AG08396 (cell line): ENCODE results near the gene TMEM232.
A peak's percentile ranks its signal among the peaks of the same experiment; 100 is the strongest.
"Not testable (repeated sequence)": the region's sequence is repeated elsewhere in the genome, so short reads cannot be mapped to it uniquely, and the experiment has no call there.

Source experiments
- DNase-seq: peaks from one replicate; pipeline ENCODE4 v3.0.0; 2012; ENCODE audit warnings: low spot score, mixed read lengths

The TMEM232 gene

GRCh38 chr5:110726249-110727024 is at the start of gene TMEM232:
Gene TMEM232 (minus strand): TSS chr5:110726671. CDS start chr5:110667352, 59,319 bp downstream.
- peak; percentile 51 for DNase-seq

- no peak for DNase-seq
These were observed 43.8 kb upstream of the TMEM232 start for GRCh38 chr5:110770286-110770685.

DNA sequence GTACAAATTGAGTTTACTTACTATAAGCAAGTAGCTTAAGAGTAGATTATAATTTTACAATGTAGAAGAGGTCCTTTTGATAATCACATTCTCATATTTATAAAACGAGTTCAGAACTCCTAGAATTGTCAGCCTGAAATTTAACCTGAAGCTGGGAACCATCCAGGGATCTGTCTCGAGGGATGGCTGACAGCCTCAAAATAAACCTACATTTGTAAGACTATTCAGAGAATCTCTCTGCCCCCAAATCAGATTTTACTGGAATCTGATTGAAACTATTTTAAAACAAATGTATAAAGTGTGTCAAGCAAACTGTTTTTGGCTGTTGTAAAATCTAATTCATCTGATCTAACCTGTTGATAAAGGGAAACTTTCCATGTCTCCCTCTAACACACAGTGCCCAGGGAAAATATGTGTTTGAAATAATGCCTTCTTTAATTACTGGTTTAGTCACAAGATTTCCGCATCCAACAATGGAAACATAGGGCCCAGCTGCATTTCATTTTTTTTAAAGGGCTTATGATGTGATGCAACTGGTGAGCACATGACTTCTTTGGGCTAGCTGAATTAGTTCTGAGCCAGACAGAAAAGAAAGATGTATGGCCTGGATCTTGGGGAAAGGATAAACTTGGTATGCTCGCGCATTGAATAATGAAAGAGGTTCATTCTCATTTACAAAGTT is 42.7 kb upstream of the TMEM232 start:
- DNase-seq = peak; percentile 18

DNA sequence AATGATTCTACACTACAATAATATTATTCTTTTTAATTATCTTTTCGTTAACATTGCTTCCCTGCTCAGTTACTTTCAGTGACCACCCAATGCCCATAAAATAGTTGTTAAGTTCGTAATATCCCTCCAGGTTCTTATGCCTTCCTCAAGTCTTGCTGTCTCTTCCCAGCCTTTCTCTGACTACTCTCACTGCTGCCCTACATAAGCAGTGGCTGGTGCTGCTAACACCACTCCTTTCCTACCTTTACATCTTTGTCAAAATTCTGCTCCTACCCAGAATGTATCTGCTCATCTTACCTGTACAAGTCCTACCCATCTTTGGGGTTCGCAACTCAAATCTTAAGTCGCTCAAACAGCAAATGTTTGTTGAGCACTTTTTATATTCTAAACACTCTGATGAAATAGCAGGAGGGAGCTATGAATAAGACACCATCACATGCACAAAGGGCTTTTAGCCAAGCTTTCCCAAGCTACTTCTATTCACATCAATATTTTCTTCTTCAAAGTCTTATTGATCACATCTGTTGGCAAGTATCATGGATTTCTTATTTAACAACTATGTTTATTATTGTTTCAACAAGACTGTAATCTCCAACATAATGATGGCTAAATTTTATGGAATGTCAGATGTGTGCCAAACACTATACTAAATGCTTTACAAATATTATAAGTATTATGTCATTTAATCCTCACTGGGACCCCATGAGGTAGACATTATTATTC is 41.8 kb upstream of the TMEM232 start:
- DNase-seq = no peak

DNA sequence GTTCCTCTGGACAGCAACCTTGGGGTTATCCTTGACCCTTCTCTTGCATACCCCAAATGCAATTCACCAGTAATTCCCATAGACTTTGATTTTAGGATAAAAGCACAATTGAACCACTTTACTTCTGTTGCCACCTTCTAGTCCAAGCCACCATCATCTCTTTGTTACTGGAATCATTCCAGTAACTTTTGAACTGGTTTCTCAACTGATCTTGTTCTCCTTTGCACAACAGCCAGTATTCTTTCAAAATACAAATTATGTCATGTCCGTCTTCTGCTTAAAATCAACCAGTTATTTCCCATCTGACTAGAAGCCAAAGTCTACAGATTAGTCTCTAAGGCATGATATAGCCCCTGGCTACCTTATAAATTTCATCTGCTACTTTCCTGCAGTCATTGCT is 33.7 kb upstream of the TMEM232 start:
- DNase-seq = no peak

- no peak for DNase-seq
These were observed 30.8 kb upstream of the TMEM232 start for GRCh38 chr5:110757118-110757729.

- no peak for DNase-seq
These were observed 27.7 kb upstream of the TMEM232 start for GRCh38 chr5:110754181-110754580.

DNA sequence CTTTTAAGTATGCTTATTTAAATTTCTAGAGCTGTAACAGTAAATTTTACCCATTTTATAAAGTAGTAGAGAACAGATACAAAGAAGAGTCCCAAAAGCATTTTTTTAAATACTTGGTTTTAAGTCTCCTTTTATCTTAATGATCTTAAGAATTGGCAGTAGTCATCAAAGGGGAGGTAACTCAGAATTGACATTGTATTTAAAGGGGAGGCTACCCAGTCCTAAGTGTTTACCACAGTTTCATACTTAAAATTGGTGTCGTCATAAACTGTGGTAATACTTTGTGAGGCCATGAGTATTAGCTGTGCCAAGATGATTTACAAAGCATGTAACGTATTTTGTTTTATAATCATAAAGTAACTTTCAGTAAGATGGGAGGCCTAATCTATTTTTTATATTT is 27.1 kb upstream of the TMEM232 start:
- no peak for DNase-seq

DNA sequence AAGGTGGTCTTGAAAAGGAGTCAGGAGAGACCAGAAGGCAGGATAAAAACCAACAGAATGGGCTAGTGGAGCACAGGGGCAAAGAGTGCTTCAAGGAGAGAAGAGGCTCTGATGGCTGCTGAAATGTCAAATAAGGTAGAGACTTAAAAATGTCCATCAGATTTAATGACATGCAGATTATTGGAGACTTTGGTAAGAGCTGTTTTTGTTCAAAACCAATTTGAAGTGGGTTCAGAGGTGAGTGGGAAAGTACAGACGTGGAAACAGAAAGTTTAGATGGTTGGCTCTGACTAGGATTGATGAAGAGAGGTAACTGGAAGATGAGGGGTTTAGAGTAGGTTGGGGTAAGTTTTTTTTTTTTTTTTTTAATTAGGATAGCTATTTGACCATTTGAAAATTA is 26.5 kb upstream of the TMEM232 start:
- no peak for DNase-seq

DNA sequence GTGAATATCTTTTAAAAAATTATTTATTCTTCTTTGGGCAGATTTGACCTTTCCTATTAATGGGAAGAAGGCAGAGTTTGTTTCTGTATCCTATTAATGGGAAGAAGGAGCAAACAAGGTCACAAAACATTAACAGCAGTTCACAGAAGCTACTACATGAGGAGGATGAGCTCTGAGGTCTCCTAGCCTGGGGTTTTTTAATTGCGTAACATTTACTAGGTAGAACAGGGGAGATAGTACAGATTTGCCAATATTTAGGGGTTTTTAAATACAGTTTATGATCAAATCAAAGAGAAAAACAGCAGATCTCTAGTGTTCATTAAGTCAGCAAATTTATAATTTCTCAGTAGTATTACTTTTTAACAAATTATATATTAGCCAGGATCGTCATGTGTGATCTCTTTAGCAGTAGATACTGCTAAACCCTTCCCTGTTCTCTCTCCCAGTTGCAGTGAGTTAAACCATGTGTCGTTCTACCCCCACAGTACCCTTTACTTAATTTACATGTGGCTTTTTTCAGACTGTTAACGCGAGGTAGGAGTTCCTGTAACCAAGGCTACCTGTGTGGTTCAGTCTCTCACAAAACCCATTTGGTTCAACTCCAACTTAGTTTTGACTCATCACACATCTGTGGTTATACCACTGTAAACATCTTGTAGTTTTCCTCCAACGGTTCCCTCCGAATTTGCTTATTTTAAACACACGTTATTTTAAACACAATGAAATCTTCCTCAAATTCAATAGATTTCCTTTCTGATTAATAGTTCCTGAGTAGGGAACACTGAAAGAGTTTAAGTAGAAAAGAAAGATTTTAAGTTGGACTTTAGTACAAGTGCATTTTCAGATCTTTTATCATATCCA is 25.7 kb upstream of the TMEM232 start:
- DNase-seq = no peak

DNA sequence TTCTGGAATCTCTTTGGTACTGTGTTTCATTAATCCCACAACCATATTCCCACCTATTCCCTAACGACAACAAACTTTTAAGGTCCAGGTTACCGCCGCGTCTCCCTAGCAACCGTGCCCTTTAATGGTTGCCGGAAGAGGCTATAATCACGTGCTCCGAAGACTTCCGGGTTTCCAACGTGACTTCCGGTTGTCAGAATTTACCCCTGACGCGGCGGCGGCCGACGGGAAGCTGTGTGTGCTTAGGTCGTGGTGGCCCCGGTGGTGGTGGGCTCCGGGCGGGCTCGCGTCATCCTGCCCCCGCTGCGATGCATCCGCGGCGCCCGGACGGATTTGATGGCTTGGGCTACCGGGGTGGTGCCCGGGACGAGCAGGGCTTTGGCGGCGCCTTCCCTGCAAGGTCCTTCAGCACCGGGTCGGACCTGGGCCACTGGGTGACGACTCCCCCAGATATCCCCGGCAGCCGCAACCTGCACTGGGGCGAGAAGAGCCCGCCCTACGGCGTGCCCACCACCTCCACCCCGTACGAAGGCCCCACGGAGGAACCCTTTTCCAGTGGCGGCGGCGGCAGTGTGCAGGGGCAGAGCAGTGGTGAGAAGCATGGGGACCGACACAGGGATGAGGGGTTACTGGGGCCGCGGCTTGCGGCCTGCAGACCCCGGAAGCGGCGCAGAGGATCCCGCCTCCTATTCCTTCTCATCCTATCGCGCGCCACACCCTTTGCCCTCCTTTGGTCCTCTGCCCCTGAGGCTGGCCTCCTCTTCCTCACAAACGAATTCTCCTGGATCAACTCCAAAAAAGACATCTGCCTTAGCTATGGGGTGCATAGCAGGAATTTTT is 12.6 kb upstream of the TMEM232 start, which contains the start of gene SLC25A46:
Gene SLC25A46 (plus strand): TSS at position 196 of the 840 bp plus-strand sequence. CDS start 113 bp downstream, at position 309.
- peak; percentile 86 for DNase-seq

DNA sequence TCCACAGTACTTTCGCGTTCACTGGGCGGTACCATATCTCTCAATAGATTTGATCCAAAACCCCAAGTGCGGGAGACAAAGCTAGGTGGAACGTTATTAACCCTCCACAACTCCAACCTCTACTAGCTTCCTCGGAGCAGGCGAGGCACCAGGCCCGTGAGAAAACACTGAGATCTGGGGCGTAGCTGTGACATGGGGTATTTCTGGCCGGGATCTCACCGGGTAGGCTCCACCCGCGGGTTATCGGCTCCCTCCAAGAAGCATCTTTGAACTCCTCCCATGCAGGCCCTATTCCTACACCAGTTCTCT is 12.0 kb upstream of the TMEM232 start:
- DNase-seq = peak; percentile 75

- no peak for DNase-seq
These were observed 10.3 kb upstream of the TMEM232 start for GRCh38 chr5:110736753-110737152.

- DNase-seq = no peak
These were observed 9.1 kb upstream of the TMEM232 start for GRCh38 chr5:110735556-110735955.

DNA sequence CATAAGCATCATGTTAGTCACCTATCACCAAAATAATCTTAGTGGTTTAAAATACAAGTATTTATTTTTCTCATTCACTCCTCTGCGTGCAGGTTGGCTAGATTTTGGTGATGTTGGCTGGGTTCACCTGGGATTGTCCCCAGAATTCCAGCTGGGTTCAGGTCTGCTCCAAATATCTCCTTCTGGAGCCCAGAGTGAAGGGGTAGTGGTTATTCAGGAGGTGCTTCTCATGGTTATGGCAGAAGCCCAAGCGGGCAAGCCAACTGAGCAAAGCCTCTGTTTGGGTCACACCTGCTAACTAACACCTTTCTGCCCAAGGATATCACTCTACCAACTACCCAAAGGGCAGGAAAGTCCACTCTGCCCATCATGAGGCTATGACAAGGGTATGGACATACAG is 7.6 kb upstream of the TMEM232 start:
- DNase-seq = no peak

DNA sequence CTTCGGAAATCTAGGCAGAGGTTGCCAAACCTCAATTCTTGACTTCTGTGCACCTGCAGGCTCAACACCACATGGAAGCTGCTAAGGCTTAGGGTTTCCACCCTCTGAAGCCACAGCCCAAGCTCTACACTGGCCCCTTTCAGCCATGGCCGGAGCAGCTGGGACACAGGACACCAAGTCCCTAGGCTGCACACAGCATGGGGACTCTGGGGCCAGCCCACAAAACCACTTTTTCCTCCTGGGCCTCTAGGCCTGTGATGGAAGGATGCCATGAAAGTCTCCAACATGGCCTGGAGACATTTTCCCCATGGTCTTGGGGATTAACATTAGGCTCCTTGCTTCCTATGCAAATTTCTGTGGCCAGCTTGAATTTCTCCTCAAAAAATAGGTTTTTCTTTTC is 5.0 kb upstream of the TMEM232 start:
- not testable (repeated sequence) for DNase-seq

GRCh38 chr5:110727025-110727314 is 499 bp upstream of the TMEM232 start:
- no peak for DNase-seq

- DNase-seq = no peak
These were observed 8.2 kb downstream of the TMEM232 start for GRCh38 chr5:110718311-110718710.

DNA sequence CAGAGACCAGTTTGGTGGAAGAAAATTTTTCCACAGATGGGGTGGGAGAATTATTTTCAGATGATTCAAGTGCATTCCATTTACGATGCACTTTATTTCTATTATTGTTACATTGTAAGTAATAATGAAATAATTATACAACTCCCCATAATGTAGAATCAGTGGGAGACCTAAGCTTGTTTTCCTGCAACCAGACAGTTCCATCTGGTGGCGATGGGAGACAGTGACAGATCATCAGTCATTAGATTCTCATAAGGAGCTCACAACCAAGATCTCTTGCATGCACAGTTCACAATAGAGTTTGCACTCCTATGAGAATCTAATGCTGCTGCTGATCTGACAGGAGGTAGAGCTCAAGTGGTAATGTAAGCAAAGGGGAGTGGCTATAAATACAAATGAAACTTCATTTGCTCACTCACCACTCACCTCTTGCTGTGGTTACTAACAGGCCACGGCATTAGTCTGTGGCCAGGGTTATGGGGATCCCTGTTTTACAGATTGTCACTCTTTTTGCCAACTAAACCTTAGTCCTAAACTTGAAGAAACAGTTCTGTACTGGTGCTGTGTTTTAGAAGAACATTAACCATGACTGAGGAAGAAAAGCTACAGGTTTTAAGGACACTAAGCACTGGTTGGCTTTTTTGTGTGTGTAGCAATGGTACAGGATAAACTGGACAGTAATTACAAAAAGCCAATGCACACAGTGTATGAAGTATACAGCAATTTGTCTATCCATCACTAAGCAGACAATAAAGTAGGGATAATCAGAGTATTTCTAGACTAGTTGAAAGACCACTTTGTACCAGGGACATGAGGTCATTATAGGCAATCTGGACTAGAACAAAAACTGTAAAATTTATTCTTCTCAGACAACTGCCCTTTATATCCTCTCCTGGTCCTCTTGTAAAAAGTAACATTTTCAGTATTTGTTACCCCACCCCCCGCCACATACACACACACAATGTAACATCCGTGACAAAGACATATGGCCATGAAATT is 9.9 kb downstream of the TMEM232 start:
- DNase-seq = no peak
